HG03432 (cell line): ENCODE data around the gene NLRC5.
"Not testable (repeated sequence)": the region's sequence is repeated elsewhere in the genome, so short reads cannot be mapped to it uniquely, and the experiment has no call there.

ENCODE experiments used
- ATAC-seq: cut with Tn5 transposase; IDR thresholded peaks from one replicate; pipeline ENCODE4 v1.9.1; 2021; ENCODE audit warnings: mild to moderate bottlenecking, moderate library complexity; ENCODE audit not compliant: unreplicated experiment

NLRC5 gene

DNA sequence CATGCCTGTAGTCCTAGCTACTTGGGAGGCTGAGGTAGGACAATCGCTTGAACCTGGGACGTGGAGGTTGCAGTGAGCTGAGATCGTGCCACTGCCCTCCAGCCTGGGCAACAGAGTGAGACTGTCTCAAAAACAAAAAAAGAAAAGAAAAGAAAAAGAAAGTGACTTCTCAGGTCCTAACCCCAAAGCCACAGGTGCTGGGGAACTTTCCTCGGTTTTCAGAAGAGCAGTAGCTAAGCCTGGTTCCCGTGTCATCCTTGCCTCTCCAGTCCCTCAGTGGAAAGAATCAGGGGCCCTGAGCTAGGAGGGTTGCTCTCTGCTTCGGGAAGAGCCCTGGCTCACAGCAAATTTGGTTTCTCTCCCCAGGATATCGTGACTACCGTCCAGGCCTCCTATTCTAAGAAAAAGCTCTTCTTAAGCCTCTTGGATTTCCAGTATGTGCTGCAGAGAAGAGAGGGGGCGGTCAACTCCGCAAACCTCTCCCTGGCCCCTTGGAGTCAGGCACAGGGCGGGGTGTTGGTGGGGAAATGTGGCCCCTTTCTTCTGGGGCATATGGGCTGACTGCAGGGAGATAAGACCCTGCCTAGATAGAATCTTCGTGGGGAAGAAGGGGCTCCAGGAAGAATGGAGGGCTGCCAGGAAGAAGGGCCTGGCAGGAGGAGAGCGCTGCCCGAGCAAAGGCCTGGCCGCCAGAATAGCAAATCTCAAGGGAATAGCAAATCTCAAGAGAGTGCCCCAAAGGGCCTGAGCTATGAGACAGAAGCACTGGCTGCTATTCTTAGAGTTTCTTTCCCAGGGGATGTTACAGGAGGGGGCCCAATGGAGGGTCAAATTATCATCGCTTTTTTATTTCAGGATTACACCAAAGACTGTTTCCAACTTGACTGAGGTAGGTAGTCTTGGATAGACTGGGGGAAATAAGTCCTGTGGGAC is 8.3 kb upstream of the NLRC5 start:
- ATAC-seq = peak; percentile 58

DNA sequence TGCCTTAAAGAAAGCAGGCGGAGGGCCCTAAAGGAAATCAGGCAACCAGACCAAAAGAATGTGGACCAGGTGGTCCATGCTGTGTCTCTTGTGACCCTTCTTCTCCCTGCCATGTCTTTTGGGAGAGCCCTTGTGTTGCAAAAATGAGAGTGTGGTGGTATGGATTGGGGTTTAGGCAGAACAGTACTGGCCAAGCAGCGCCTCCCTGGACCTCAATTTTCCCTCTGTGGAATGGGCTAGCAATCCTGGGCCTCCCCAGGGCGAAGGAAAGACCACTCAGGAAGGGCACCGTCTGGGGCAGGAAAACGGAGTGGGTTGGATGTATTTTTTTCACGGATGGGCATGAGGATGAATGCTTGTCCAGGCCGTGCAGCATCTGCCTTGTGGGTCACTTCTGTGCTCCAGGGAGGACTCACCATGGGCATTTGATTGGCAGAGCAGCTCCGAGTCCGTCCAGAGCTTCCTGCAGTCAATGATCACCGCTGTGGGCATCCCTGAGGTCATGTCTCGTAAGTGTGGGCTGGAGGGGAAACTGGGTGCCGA is 7.6 kb upstream of the NLRC5 start:
- ATAC-seq = no peak

DNA sequence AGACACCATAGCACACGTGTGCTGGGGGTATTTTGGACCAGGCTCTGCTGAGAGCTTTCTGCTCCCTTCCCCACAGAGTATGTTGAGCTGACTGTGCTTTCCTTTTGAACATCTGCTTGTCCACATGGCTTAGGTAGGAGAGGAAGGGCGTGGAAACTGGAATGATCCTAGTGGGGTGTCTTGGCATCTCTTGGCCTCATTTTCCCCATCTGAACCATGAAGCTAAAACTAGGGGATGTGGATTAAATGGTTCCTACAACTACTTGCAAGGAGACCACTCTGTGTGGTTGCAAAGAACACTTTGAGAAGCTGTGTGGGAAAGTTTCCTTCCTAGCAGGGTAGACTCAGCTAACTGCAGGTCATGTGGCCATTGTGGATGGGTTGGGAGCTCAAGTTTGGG is 6.7 kb upstream of the NLRC5 start:
- no peak for ATAC-seq

DNA sequence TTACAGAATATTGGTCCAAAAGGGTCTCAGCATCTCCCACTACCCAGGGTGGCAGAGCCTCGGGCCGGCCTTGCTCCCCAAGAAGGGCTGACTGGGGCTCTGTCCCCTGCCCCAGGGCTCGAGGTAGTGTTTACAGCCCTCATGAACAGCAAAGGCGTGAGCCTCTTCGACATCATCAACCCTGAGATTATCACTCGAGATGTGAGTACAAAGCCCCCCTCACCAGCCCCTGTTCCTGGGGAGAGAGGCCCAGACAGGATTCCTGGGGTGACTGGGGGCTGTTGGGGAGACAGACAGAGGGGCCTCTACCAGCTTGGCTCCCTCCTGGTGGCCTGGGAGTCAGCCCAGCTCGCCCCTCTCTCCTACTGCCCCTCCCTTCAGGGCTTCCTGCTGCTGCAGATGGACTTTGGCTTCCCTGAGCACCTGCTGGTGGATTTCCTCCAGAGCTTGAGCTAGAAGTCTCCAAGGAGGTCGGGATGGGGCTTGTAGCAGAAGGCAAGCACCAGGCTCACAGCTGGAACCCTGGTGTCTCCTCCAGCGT is 6.1 kb upstream of the NLRC5 start:
- ATAC-seq = no peak

DNA sequence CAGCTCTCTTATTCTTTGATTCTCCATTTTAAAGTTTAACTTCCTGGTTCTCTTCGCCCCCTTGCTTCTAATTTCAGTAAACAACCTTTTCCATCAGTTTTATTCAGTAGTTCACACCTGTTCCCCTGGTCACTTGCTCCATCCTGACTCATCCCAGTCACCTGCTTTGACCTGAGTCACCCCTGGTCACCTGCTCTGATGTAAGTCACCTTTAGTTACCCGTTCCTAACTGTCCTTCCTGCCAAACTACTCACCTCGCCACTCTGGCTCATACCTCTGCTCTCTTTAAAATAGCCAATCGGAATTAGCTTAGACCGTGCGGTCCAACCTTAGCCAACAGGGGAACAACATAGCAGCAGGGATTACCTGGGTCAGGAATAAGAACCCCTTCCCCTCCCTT is 4.7 kb upstream of the NLRC5 start:
- no peak for ATAC-seq

DNA sequence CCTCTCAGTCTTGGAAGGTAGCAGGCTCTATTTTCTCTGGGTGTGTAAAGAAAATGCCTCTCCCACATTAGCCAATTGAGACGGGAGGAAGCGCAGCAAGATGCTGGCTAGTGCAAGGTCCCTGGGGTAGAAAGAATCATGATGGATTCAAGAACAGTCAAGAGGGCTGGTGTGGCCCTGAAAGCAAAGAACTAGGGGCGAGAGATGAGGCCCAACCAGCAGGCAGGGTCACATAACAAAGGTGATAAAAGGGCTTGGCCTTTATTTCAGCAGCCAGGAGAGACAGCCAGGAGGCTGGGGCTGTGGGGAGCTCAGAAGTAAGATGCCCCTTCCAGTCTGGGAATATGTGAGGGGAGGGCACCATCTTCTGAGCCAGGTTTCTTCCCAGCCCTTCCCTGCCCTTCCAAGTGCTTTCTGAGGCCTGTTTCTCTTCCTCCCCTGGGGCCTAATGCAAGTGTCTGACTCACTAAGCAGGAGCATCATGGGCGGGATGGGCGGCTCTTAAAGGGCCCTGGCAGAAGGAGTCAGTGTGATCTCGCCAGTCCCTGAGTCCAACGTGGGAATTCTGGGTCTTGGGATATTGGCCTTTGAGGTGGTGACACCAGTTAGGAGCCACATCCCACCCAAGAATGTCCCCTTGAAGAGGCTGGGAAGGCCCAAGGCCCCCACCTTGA is 3.9 kb upstream of the NLRC5 start:
- no peak for ATAC-seq

DNA sequence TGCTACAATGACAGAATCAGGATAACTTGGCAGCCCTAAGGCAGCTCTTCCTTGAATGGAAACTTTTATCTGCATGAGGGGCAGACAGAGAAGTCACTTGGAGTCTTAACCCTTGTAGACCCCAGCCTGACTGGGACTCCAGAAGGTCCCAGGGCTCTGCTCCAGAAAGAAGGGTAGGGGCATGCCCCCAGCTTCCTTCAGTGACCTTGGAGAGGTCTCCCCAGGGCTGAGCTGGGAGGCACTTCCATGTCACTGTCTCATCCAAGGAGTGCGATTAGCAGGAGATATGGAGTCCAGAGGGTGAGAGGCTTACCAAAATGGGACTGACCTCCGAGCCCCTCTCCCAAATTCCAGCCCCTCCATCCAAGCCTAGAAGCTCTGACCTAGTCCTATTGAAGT is 3.4 kb upstream of the NLRC5 start:
- no peak for ATAC-seq

DNA sequence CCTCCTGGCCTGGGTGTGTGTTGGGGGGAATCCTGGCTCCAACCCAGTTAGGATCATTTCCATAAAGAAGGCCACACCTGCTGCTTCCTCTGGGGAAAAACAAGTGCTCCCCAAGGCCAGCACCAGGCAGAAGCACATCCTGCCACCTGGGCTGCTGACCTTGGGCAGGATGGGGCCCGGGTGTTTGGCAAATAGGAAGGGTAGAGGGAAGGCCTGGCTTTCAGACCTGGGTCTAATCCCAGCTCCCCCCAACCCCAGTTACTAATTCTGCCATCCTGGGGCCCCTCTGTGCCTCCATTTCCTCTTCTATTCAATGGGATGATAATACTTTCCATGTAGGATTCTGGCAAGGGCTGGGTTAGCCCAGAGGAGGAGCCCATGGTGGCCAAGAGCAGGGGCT is 3.0 kb upstream of the NLRC5 start:
- ATAC-seq = no peak

DNA sequence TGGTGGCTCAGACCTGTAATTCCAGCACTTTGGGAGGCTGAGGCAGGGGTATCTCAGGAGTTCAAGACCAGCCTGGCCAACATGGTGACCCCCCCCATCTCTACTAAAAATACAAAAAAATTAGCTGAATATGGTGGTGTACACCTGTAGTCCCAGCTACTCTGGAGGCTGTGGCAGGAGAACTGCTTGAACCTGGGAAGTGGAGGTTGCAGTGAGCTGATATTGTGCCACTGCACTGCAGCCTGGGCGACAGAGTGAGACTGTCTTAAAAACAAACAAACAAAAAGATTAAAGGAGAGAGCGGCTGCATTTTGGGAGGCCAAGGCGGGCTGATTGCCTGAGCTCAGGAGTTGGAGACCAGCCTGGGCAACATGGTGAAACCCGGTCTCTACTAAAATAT is 2.4 kb upstream of the NLRC5 start:
- not testable (repeated sequence) for ATAC-seq

DNA sequence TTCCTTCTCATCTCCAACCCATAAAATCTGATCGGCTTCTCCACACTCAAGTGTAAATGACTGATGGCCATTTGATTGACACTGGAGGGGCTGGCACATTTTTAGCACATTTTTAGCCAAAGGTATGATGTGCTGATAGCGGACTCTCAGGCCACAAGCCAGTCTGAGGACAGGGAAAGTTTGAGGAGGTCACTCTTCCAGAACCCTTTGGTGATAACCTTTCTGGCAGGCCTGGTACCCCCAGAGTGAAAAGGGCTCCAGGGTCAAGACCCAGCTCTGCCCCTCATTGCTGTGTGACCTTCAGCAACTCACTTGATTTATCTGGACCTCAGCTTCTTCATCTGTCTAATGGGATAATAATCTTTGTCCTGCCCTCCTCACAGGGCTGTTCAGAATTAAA is 1.7 kb upstream of the NLRC5 start:
- no peak for ATAC-seq

DNA sequence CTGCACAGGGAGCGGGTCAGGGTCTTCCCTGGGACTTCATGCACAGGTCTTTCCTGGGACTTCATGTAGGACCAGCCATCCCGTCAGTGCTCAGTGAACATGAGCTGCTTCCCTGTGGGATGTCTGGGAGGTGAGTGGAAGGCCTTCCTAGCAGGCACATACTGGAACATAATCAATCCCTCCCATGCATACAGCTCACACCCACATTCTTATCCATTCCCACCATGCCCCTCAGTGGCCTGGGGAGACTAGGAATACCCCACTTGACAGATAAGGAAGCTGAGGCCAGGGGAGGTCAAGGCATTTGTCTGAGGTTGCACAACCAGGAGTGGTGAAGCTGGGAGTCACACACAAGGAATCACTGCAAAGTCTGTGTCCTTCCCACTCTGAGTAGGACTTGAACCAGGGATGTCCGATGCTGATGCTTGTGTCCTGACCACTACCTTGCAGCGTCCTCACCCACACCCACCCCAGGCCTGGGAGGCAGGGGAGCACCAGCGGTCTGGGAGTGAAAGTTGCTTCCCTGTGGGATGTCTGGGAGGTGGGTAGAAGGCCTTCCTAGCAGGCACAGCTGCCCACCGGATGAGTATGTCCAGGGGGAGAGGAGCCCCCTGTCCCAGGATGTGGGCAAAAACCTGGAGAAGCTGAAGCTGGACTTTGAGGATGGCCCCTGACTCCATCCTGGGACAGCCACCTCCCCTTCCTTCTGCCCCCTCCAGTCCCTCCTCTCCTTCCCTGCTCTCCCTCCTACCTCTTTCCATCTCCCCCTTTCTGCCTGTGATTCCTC is 1.0 kb upstream of the NLRC5 start:
- no peak for ATAC-seq

DNA sequence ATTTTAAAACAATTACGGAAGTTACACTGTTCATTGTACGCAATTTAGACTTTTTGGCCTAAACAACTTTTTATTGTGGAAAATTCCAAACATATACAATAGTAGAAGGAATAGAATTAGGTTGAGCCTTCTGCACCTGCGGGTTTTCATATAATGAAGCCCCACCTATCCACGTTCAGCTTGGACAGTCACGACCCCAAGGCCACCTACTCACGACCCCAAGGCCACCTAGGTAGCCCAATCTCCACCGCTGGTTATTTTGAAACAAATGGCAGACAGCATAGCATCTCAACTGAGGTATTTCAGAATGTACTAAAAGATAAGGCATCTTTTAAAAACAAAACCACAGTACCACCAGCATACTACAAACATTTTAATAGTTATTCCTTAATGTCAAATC is 631 bp downstream of the NLRC5 start:
- no peak for ATAC-seq

DNA sequence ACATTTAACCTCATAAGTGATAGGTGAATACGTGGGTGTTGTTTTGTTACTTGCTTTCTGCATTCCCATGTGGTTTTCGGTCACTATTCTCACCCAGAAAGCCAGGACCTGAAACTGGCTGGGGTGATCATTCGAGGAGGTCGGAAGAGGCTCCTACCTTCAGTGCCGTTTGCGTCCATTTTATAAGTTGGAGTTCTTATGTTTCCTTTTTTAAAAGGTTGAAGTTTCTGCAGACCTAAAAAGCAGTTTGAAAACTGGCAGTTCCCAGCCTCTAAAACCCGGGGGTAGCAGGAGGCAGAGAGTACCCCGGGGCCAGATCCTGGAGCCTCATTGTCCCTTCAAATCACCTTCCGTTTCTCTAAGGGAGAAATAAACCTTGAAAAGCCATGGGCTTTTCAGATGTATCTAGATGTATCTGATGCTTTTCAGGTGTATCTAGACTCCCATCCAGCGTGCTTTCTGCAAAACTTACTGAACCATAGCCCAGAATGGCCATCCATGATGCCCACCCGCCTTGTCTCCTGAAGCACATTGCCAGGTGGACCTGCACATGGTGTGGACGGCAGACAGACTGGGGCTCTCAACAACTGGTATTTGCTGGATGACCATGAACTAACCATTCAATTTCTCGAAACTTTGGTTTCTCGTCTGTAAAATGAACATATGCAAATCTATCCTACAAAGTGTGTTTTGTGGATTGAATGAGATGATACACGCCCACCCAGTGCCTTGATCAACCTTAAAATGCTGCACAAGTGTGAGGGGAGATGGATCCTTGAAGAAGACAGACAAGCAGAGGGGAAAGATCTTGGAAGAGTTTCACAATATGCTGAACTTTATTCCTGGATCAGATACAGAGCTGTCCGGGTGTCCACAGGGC is 1.3 kb downstream of the NLRC5 start:
- no peak for ATAC-seq

DNA sequence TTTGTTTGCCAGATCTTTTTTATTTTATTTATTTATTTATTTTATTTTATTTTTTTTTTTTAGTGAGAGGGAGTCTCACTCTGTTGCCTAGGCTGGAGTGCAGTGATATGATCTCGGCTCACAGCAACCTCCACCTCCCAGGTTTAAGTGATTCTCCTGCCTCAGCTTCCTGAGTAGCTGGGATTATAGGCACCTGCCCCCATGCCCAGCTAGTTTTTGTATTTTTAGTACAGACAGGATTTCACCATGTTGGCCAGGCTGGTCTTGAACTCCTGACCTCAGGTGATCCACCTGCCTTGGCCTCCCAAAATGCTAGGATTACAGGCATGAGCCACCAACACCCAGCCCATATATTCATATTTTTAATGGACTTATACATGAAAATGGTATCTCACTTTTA is 3.1 kb downstream of the NLRC5 start:
- ATAC-seq = not testable (repeated sequence)

DNA sequence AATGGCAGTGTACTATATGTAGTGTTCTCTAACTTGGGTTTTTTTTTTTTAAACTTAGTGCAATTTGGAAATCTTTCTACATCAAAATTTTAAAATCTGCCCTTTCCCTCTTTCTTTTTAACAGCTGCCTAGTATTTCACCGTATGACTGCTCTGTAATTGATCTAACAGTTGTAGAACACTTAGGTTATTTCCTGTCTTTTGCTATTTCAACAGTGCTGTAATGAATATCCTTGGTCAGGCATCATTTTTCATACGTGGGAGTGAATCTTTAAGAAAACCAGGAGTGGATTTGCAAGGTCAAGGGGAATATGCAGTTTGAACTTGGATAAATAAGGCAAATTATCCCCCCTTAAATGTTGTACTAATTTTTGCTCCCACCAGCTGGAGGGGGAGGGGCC is 3.8 kb downstream of the NLRC5 start:
- ATAC-seq = no peak

DNA sequence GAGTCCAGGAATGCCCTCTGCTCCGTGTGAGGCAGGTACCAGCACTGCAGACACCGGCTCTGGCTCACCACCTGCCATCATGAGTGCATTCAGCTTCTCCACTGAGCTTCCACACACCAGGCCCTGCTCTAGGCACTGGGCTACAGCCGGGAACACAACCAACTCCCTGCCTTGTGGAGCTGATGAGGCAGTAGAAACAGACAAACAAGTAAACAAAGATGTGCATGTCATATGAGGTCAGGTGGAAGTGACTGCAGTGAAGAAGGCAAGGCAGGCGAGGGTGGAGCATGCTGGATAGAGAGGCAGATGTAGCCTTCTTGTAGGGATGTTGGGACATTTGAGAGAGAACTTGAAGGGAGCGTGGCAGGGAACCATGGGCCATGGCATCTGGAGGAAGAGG is 5.0 kb downstream of the NLRC5 start:
- no peak for ATAC-seq

DNA sequence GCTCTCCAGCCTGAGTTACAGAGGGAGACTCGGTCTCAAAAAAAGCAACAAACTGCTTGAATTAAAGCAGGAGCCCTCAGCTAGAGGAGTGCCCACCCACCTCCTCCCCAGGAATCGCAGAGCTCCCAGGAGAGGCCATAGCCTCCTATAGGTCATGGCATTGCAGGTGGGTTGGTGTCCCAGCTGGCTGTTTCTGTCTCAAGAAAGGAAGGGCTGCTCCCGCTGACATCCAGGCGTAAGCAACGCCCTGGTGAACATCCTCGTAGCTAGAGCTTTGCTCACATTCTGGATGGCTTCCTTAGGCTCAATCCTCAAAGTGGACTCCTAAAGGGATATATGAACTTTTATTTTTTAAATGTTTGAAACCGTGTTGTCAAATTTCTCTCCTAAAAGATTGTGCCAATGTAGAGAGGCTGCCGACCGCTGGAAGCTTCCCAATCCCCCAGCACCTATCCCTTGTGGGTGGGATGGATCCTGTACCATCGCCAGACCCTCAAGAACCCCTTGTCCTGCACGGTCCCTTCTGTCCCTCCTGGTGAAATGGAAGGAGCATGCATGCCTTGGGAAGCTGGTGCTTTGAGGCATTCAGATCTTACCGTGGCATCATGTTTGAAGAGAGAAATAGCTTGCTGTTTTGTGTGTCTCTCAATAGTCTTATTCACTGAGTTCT is 5.9 kb downstream of the NLRC5 start:
- ATAC-seq = no peak

DNA sequence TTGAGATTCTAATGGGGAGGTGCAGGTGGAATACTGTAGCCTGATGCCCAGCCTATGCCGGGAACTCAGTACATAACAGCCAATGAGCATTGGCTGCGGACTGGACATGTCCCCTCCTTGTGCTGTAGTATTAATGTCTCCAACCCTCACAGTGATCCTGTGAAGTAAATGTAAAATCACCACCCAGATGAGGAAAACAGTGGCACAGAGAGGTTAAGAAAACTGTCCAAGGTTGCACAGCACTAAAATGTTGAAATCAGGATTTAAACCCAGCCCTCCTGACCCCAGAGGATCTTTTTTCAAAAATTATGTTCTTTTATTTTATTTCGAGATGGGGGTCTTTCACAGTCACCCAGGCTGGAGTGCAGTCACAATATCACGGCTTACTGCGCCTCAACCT is 7.9 kb downstream of the NLRC5 start:
- ATAC-seq = no peak

DNA sequence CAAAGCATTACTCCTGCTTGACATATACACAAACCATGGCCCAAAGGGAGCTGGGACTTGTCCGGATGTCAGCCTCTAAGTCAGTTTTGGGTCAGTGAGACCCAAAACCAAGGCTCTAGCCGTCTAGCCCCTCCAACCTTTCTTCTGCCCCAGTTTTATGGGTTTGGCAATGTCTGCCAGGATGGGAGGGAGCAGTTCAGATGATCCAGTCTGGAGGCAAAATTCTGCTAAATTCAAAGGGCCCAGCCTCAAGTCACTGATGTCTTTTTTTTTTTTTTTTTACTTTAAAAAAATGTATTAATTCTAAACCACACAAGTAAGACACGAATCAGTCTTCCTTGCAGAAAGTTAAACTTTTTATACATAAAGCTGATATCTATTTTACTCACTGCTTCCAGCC is 8.6 kb downstream of the NLRC5 start:
- no peak for ATAC-seq

DNA sequence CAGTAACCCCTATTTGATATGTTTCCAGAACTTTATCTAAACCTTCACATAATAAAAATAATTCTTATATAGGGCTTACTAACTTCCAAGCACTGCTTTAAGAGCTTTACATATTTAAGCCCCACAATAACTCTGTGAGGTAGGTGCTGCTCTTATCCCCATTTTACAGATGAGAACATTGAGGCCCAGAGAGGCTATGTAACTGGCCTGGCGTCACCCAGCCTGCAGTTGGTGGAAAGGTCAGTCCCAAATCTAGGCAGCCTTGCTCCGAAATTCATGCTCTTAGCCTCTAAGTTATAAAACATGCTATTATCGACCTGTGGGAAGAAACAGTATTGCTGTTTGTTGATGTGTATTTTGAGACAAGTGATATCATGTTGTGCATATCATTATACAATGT is 9.0 kb downstream of the NLRC5 start:
- no peak for ATAC-seq
